Fibroblast of pulmonary artery (primary cell): ENCODE data around the gene ZBTB16.

Experiments
- DNase-seq: peaks from one replicate; pipeline ENCODE4 v3.0.0-alpha.2; 2010; ENCODE audit warnings: low read depth
- H3K4me3 ChIP-seq: replicated peaks from 2 replicates; pipeline ENCODE4 v1.5.1; 2011; ENCODE audit warnings: low read depth, mild to moderate bottlenecking, control low read depth, low read length, moderate library complexity
- TF ChIP-seq, protein P1 (sequence below): IDR thresholded peaks from 2 replicates; pipeline ENCODE4 v1.5.1; 2011; ENCODE audit warnings: mild to moderate bottlenecking, control low read depth, low read length, inconsistent platforms; ENCODE audit errors: missing control alignments

The ZBTB16 gene

DNA sequence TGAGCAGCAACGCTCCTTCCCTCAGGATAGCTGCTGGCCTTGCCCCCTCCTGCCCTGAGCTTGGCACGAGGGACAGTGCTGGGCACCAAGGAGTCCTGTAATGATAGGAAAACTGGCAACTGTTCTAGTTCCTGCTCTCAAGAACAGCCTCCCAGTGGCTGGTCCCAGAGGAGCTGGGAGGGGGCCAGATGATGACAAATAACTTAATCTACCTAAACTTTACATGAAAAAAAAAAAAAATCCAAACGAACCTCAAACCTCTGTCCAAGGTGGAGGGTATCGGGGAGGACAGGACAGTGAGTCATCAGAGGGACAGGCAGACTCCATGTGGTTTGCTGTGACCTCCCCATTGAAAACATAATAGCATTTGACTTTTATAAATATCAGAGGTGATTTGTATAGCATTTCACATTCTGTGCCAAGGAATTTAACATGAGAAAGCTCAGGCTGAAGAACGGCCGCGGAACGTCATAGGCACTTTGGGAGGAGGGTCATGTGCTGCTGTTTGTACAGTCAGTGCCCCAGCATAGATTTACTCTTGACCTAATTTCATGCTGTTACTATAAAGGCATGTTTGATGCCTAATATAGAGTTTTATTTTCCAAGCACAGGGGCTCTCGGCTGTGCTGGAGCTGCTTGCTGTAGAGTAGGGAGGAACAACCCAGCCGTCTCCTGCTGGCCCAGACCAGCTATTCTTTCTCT lies 138.4 kb downstream of the ZBTB16 start:
- peak; percentile 99 for DNase-seq
- TF ChIP-seq, protein P1, sequence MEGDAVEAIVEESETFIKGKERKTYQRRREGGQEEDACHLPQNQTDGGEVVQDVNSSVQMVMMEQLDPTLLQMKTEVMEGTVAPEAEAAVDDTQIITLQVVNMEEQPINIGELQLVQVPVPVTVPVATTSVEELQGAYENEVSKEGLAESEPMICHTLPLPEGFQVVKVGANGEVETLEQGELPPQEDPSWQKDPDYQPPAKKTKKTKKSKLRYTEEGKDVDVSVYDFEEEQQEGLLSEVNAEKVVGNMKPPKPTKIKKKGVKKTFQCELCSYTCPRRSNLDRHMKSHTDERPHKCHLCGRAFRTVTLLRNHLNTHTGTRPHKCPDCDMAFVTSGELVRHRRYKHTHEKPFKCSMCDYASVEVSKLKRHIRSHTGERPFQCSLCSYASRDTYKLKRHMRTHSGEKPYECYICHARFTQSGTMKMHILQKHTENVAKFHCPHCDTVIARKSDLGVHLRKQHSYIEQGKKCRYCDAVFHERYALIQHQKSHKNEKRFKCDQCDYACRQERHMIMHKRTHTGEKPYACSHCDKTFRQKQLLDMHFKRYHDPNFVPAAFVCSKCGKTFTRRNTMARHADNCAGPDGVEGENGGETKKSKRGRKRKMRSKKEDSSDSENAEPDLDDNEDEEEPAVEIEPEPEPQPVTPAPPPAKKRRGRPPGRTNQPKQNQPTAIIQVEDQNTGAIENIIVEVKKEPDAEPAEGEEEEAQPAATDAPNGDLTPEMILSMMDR, result no peak

DNA sequence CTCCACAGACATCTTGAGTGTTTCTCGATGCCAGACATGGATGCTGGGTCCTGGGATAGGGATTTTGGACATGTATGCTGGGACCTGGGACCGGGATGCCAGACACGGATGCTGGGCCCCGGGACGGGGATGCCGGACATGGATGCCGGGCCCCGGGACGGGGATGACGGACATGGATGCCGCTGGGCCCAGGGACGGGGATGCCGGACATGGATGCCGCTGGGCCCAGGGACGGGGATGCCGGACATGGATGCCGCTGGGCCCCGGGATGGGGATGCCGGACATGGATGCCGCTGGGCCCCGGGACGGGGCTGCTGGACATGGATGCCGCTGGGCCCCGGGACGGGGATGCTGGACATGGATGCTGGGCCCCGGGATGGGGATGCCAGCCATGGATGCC lies 139.5 kb downstream of the ZBTB16 start:
- TF ChIP-seq, protein P1, result no peak
- H3K4me3 ChIP-seq, result no peak overlapping the region

More for the DNA sequence above, 138.4 kb downstream of the ZBTB16 start:
- no peak overlapping the region for H3K4me3 ChIP-seq

DNA sequence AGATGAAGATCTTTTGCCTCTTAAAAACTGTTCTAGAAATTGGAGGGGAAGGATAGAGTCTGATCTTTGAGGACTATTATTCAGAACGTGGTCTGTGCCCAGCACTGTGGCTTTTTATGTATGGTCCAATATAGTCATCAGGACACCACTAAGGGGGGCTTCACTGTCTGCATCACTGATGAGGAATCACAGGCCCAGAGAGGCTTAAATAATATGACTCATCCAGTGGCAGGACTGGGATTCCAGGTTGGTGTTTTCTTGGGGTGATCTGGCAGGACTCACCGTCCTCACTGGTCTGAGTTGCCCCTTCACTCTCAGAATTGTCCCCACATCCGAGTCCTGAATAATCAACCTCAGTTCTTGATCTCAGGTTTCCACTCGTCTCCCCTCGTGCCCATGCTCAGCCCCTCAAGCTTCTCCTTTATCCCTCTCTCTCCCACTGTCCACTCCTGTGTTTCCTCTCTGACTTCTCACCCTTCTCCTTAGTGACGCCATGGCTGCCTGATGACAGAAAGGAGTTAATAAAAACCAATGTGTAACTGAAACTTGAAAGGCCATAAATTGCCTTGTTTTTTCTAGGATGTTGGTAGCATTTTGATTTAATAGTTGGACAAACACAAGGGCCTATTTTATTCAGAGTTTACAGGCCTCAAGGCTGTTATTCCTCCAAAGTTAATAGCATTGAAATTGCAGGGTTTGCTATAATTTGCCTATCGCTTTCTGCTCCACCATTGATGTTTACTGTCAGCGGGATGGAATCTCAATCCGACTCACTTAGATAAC lies 141.0 kb downstream of the ZBTB16 start:
- DNase-seq, result no peak
- H3K4me3 ChIP-seq, result no peak overlapping the region
- TF ChIP-seq, protein P1, result no peak

More for the DNA sequence above, 139.5 kb downstream of the ZBTB16 start:
- DNase-seq, result no peak

DNA sequence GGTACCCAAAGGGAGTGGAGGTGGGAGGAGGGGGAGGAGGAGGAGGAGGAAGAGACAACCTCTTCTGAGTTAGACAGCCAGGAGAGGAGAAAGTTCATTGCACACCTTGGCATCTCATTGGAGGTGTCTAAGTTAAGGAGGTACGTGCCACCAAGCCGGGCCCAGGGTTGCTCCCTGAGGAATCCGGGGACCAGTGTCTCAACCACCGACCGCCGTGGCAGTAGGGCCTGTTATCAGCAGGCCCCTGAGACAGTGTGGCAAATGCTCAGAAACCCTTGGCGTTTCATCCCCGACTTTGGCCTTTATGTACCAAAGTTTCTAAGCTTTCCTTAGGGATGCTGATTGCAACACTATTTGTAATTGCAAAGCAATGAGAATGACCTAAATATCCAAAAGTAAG lies 141.7 kb downstream of the ZBTB16 start:
- TF ChIP-seq, protein P1, result no peak
- no peak overlapping the region for H3K4me3 ChIP-seq
- no peak for DNase-seq

DNA sequence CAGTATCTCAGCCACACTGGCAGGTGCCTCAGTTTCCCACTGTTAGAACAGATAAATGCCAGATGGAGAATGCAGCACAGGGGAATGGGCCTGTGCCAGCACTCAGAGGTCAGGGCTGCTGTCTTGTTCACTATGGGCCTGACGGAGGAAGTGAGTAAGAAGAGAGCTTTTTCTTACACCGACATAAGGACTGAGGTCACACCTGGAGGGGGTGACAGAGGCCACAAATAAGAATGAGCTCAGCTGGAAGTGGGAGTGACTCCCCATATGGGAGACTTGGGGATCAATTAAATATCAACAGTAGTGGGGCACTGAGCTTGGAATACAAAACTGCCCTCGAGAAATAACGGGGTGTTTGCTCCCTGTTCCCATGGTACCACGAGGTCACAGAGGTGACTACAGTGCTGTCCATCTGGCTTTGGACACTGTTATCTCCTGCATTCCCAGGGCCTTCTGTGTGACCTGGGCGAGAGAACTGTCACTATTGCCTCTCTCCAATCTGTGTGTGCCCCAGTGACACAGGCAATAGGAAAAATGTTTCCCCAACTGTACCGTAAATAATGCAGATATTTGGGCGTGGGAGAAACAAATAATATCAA lies 142.6 kb downstream of the ZBTB16 start:
- no peak overlapping the region for H3K4me3 ChIP-seq
- TF ChIP-seq, protein P1, result no peak
- no peak for DNase-seq

DNA sequence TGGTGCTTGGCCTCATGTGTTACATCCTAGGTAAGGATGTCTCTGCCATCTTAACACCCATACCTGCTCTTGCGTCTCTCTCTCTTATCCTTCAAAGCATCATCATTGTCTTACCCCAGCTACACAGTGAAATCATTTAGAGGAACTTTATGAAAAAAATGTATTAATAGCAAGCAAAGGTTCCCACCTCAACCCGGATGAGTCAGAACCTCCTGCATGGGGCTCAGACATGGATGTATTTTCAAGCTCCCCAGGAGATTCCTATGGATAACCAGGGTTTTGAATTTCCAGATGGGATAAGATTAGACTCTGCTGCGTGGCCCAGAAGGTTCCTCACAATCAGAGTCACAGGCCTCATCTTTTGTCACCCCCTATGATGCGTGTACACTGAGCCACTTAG lies 147.6 kb downstream of the ZBTB16 start:
- DNase-seq, result no peak
- no peak overlapping the region for H3K4me3 ChIP-seq
- TF ChIP-seq, protein P1, result no peak
